ENCODE data around the gene GTPBP4. TPM values are rescaled to one million over a fixed set of nuclear protein-coding genes. Genes with fewer than 3 reads are reported as not detected.
A peak's percentile ranks its signal among the peaks of the same experiment; 100 is the strongest.

The GTPBP4 gene
- total RNA-seq (2011; cell fraction: chromatin; rRNA removed; ENCODE audit: low replicate concordance), result 152 and 161 TPM in 2 replicates
- total RNA-seq (2011; cell fraction: nucleolus; rRNA removed), result 89.4 and 92.6 TPM in 2 replicates
- total RNA-seq (2011; cell fraction: nucleoplasm; rRNA removed), result 101 and 119 TPM in 2 replicates
- total RNA-seq (2014; rRNA removed), result 139 and 155 TPM in 2 replicates
- total RNA-seq (2014; rRNA removed; fragmentation: Illumina TruSeq; extraction: Trizol), result 147 and 176 TPM in 2 replicates
- 119 and 121 TPM in 2 replicates for total RNA-seq (2015; rRNA removed; fragmentation: Illumina TruSeq; extraction: Trizol)
- total RNA-seq (2021), result 113 and 128 TPM in 2 replicates
- polyA plus RNA-seq (2011; rRNA removed), result 63.2 and 79.0 TPM in 2 replicates
- polyA plus RNA-seq (2011; cell fraction: cytosol; rRNA removed), result 23.3 and 31.7 TPM in 2 replicates
- 66.4 and 72.5 TPM in 2 replicates for polyA plus RNA-seq (2011; cell fraction: nucleus; rRNA removed)
- 54.3 and 75.5 TPM in 2 replicates for polyA plus RNA-seq (2012)
- polyA plus RNA-seq (2014; fragmentation: Illumina TruSeq; extraction: Trizol), result 102 and 118 TPM in 2 replicates
- 100 to 1,000 TPM in 1 of 2 experiments, 10 to 100 TPM in 1; 88.2 to 128 TPM for polyA plus RNA-seq (2014; fragmentation: Nextera tagmentation; extraction: Ambion mirVana)
- 135 TPM in 2 replicates for polyA plus RNA-seq (2014; rRNA removed)
- polyA minus RNA-seq (2011; rRNA and poly(A)+ RNA removed), result 51.2 and 60.2 TPM in 2 replicates
- polyA minus RNA-seq (2011; cell fraction: cytosol; rRNA and poly(A)+ RNA removed), result 24.7 and 30.6 TPM in 2 replicates
- 42.3 and 61.3 TPM in 2 replicates for polyA minus RNA-seq (2011; cell fraction: nucleus; rRNA and poly(A)+ RNA removed)
- Bru-seq, nascent RNA, result percentile 93 among the genes with signal in this experiment
- percentile 95 among the genes with signal in this experiment for BruChase-seq, experiment 1, labeled RNA remaining after a 2-hour chase
- percentile 96 among the genes with signal in this experiment for BruChase-seq, experiment 2, labeled RNA remaining after a 6-hour chase
- long read RNA-seq, experiment 1, full-length matches to known transcripts, result 573 of 800 reads
- long read RNA-seq, experiment 1, partial matches to known transcripts, result 183 of 800 reads
- long read RNA-seq, experiment 1, other reads (novel, unspliced or antisense), result 44 of 800 reads
- long read RNA-seq, experiment 2, full-length matches to known transcripts, result 55 of 153 reads
- long read RNA-seq, experiment 2, partial matches to known transcripts, result 61 of 153 reads
- long read RNA-seq, experiment 2, other reads (novel, unspliced or antisense), result 37 of 153 reads
- long read RNA-seq, experiment 3, full-length matches to known transcripts, result 78 of 308 reads
- long read RNA-seq, experiment 3, partial matches to known transcripts, result 213 of 308 reads
- long read RNA-seq, experiment 3, other reads (novel, unspliced or antisense), result 17 of 308 reads

DNA sequence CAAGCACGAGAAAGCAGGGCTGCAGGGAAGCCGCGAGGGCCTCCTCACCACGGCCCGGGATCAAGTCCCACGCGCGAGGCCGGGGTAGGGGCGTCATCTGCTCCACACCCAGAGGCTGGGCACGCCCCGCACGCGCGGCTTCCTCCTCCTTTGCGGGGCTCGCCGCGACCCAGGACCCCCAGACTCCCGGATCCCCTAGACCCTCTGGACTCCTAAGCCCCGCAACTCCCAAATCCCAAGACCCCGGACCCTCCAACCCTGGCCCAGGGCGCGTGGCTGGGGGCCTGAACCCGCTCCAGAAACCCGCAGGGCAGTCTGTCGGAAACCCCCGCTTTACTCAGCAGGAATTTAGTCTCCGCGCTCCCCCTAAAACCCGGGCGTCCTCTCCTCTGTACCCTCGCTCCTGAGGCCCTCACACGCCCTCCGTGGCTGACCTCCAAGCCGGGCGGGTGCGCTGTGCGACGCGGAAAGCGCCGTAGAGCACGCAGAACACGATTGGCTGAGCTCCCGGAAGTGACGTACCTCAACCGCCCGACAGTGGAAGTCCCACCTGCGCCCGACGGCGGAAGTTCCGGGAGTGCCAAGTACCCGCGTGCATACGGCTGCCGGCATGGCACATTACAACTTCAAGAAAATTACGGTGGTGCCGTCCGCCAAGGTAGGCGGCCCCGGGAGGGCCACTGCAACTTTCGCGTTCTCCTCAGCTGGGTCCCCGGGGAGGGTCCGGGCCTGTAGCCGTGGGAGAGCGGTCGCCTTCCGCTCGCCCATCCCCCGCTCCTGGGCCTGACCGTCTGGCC, at the start of gene GTPBP4:
Gene GTPBP4, plus strand, starts transcription at position 565 of the 797 bp plus-strand sequence. Its CDS starts 46 bp downstream, at position 611.
- intact Hi-C loops (cut with micrococcal nuclease) (loop anchor here (5.0 kb wide), 1 partner anchor 56 kb away; the partner anchor contains the start of gene LARP4B), in situ Hi-C loops (cut with MboI) (loop anchor here (5.0 kb wide), 1 partner anchor 56 kb away; the partner anchor contains the start of gene LARP4B)
- TF ChIP-seq, protein P1, sequence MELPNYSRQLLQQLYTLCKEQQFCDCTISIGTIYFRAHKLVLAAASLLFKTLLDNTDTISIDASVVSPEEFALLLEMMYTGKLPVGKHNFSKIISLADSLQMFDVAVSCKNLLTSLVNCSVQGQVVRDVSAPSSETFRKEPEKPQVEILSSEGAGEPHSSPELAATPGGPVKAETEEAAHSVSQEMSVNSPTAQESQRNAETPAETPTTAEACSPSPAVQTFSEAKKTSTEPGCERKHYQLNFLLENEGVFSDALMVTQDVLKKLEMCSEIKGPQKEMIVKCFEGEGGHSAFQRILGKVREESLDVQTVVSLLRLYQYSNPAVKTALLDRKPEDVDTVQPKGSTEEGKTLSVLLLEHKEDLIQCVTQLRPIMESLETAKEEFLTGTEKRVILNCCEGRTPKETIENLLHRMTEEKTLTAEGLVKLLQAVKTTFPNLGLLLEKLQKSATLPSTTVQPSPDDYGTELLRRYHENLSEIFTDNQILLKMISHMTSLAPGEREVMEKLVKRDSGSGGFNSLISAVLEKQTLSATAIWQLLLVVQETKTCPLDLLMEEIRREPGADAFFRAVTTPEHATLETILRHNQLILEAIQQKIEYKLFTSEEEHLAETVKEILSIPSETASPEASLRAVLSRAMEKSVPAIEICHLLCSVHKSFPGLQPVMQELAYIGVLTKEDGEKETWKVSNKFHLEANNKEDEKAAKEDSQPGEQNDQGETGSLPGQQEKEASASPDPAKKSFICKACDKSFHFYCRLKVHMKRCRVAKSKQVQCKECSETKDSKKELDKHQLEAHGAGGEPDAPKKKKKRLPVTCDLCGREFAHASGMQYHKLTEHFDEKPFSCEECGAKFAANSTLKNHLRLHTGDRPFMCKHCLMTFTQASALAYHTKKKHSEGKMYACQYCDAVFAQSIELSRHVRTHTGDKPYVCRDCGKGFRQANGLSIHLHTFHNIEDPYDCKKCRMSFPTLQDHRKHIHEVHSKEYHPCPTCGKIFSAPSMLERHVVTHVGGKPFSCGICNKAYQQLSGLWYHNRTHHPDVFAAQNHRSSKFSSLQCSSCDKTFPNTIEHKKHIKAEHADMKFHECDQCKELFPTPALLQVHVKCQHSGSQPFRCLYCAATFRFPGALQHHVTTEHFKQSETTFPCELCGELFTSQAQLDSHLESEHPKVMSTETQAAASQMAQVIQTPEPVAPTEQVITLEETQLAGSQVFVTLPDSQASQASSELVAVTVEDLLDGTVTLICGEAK (IDR thresholded peaks at IDR 0.05), result peak; percentile 98
- TF ChIP-seq, protein P1 (CRISPR knock-in tag; IDR thresholded peaks at IDR 0.05), result no peak
- TF ChIP-seq HDAC2 (IDR thresholded peaks at IDR 0.05) (peak; percentile 85), BCOR (IDR thresholded peaks at IDR 0.05) (no peak), NFATC3 (IDR thresholded peaks at IDR 0.05) (no peak), HMG20A (CRISPR knock-in tag; conservative IDR thresholded peaks at IDR 0.05) (no peak), ZNF124 (CRISPR knock-in tag; IDR thresholded peaks at IDR 0.05) (no peak)

More for the DNA sequence above, at the start of gene GTPBP4:
- Histone ChIP-seq H3K9ac (ENCODE audit: insufficient read depth in 1 of 2, low read depth in 2 of 2, low read length in 2 of 2) (peak within 1 kb of the TSS; percentile 97 to 99), H3K4me3 (peak within 1 kb of the TSS; percentile 94), H3K27ac (ENCODE audit: extremely low read depth, low read depth, low read length) (peak within 1 kb of the TSS; percentile 93), H3K4me2 (ENCODE audit: insufficient read depth, low read length) (peak within 1 kb of the TSS; percentile 89), H3K27me3 (ENCODE audit: control insufficient read depth in 2 of 2, insufficient read depth in 2 of 2, low read length in 2 of 2) (no peaks in the 10 kb centered on the region), H3K9me1 (ENCODE audit: control insufficient read depth, insufficient read depth, low read length) (no peaks in the 10 kb centered on the region), H3K4me1 (replicated peaks in 1 of 2; ENCODE audit: control insufficient read depth in 2 of 2, insufficient read depth in 2 of 2, low read length in 2 of 2) (peaks cover 22 to 31% of the 10 kb centered on the region in 2 experiments), H3K9me3 (replicated peaks; ENCODE audit: control insufficient read depth, insufficient read depth, low read depth, low read length) (no peaks in the 10 kb centered on the region), H3K79me2 (ENCODE audit: control insufficient read depth, insufficient read depth, low read length) (peaks cover 59% of the 10 kb centered on the region), H2AFZ (ENCODE audit: low read depth, low read length) (peak within 1 kb of the TSS; percentile 77), H3K36me3 (ENCODE audit: control insufficient read depth, insufficient read depth, low read length) (peaks cover 36% of the 10 kb centered on the region), H4K20me1 (replicated peaks; ENCODE audit: control insufficient read depth, insufficient read depth, low read length) (peaks cover 22% of the 10 kb centered on the region)
- TSS peak; percentile 79 for BruUV-seq (replicated peaks)
- peak; percentile 97 for ATAC-seq
- FAIRE-seq, result peak; percentile 98
- WGBS (ENCODE audit: insufficient coverage, low coverage, missing lambda C conversion rate), result 1% methylated on average over 65 of the region's 74 CpGs
- POLR2A ChIA-PET, result interaction anchor here (0.6 to 2.6 kb wide), 13 partner anchors 9 to 115 kb away, joined by 3 to 20 read pairs (median 3); no protein-coding TSS in a partner anchor
- CTCF ChIA-PET (ENCODE audit: low intra/inter-chr PET ratio), result no interaction called here
- peak; percentile 93 to 99 (median 96) for DNase-seq (ENCODE audit: extremely low read depth in 1 of 4, low spot score in 3 of 4)

All from K562 (cell line).